Endodermal cell (in vitro differentiated cells): ENCODE measurements around the gene PTK7. TPM values are rescaled to one million over a fixed set of nuclear protein-coding genes. Genes with fewer than 3 reads are reported as not detected.

Experiments
- DNase-seq: peaks from one replicate; pipeline ENCODE4 v3.0.0-alpha.2; 2017
- H3K27ac ChIP-seq: 2 replicates; pipeline ENCODE4 v1.5.1; 2013; ENCODE audit warnings: mild to moderate bottlenecking, low read depth, low read length, moderate library complexity
- H3K27me3 ChIP-seq: 2 replicates; pipeline ENCODE4 v1.6.1; 2013; ENCODE audit warnings: mild to moderate bottlenecking, low read length, moderate library complexity; ENCODE audit not compliant: insufficient read depth, control insufficient read depth, poor library complexity, severe bottlenecking
- H3K36me3 ChIP-seq: 2 replicates; pipeline ENCODE4 v1.7.0; 2013; ENCODE audit warnings: mild to moderate bottlenecking, low read length, moderate library complexity; ENCODE audit not compliant: control insufficient read depth, insufficient read depth
- H3K4me1 ChIP-seq: one replicate; pipeline ENCODE4 v1.7.0; 2013; ENCODE audit warnings: low read length; ENCODE audit not compliant: control insufficient read depth, insufficient read depth
- H3K4me3 ChIP-seq: 2 replicates; pipeline ENCODE4 v1.5.1; 2013; ENCODE audit warnings: mild to moderate bottlenecking, low read length, moderate library complexity
- H3K9ac ChIP-seq: 2 replicates; pipeline ENCODE4 v1.6.1; 2013; ENCODE audit warnings: mild to moderate bottlenecking, low read length, moderate library complexity; ENCODE audit not compliant: poor library complexity, severe bottlenecking; ENCODE audit errors: extremely low read depth
- H3K9me3 ChIP-seq: 2 replicates; pipeline ENCODE4 v1.6.1; 2013; ENCODE audit warnings: mild to moderate bottlenecking, low read length, moderate library complexity; ENCODE audit not compliant: control insufficient read depth
- H3K27ac Mint-ChIP-seq: 2 replicates; pipeline ENCODE4 v1.8.0; 2020; ENCODE audit warnings: mixed read lengths
- H3K27me3 Mint-ChIP-seq: 2 replicates; pipeline ENCODE4 v1.8.0; 2021; ENCODE audit warnings: mild to moderate bottlenecking, mixed read lengths; ENCODE audit not compliant: insufficient read depth
- H3K36me3 Mint-ChIP-seq: 2 replicates; pipeline ENCODE4 v1.8.0; 2020; ENCODE audit warnings: low read depth, mixed read lengths
- H3K4me1 Mint-ChIP-seq: 2 replicates; pipeline ENCODE4 v1.8.0; 2020; ENCODE audit warnings: mixed read lengths
- H3K4me3 Mint-ChIP-seq: 2 replicates; pipeline ENCODE4 v1.8.0; 2020; ENCODE audit warnings: mild to moderate bottlenecking, moderate library complexity, mixed read lengths
- H3K9me3 Mint-ChIP-seq: 2 replicates; pipeline ENCODE4 v1.8.0; 2020; ENCODE audit warnings: mild to moderate bottlenecking, mixed read lengths
- CTCF ChIP-seq: fragments of 200-600 bp; sonication (generic); conservative IDR thresholded peaks from 2 replicates; pipeline ENCODE4 v1.5.0; 2021; ENCODE audit warnings: antibody characterized with exemption, mild to moderate bottlenecking
- WGBS, 2 experiments: methylation state at CpG; one replicate each; pipeline versions ENCODE4 v1.1.5 to v1.1.7; 2013; ENCODE audit warnings: missing lambda C conversion rate in 2 of 2, mixed read lengths in 1 of 2; ENCODE audit not compliant: insufficient coverage in 1 of 2, insufficient read length in 1 of 2; 5-methylcytosine and 5-hydroxymethylcytosine counted together
- total RNA-seq, 2 donors: library from RNA; stranded (reverse); fragmentation: NEBNext Ultra II Directional in 1 of 2; extraction: Animal tissue kit (Norgen Biotek cat#: 25700) in 1 of 2; gene quantifications; 2 replicates in 1 of 2; 3 replicates in 1 of 2; pipeline ENCODE4 v1.2.1, GENCODE V29; 2021

PTK7 gene
- total RNA-seq, 2 donors from 2014 or later, result 167 to 183 TPM

- WGBS, 2 experiments, result 19 to 21% methylated on average over 20 to 25 of the region's 25 CpGs
- TF ChIP-seq CTCF, result peak; percentile 99
- H3K9ac ChIP-seq, result no peak overlapping the region
Measured at GRCh38 chr6:43143235-43144128, 67.4 kb downstream of the PTK7 start.

GRCh38 chr6:43144879-43145278 lies 68.8 kb downstream of the PTK7 start:
- Mint-ChIP-seq H3K27me3 (no peaks in the 10 kb centered on the region), H3K36me3 (peaks cover 33% of the 10 kb centered on the region), H3K4me1 (peaks cover 6% of the 10 kb centered on the region), H3K27ac (no peak overlapping the region), H3K9me3 (no peaks in the 10 kb centered on the region), H3K4me3 (no peak overlapping the region)
- no peak for DNase-seq
- Histone ChIP-seq H3K27me3 (no peaks in the 10 kb centered on the region), H3K9me3 (no peaks in the 10 kb centered on the region), H3K36me3 (peaks cover 58% of the 10 kb centered on the region), H3K27ac (no peak overlapping the region), H3K4me3 (no peak overlapping the region), H3K9ac (no peak overlapping the region), H3K4me1 (no peaks in the 10 kb centered on the region)
- TF ChIP-seq CTCF, result no peak
- 87 to 96% methylated on average over 4 to 6 of the region's 6 CpGs for WGBS, 2 experiments

More at GRCh38 chr6:43143235-43144128, 67.4 kb downstream of the PTK7 start:
- Mint-ChIP-seq H3K4me3 (no peak overlapping the region), H3K4me1 (peaks cover 6% of the 10 kb centered on the region), H3K36me3 (peaks cover 38% of the 10 kb centered on the region), H3K9me3 (no peaks in the 10 kb centered on the region), H3K27me3 (no peaks in the 10 kb centered on the region), H3K27ac (peak overlapping the region; percentile 88)
- Histone ChIP-seq H3K9me3 (no peaks in the 10 kb centered on the region), H3K27ac (peak overlapping the region; percentile 34), H3K36me3 (peaks cover 66% of the 10 kb centered on the region), H3K4me1 (no peaks in the 10 kb centered on the region), H3K4me3 (no peak overlapping the region), H3K27me3 (no peaks in the 10 kb centered on the region)
- DNase-seq, result peak; percentile 98

- Histone ChIP-seq H3K4me3 (no peak overlapping the region), H3K9ac (no peak overlapping the region), H3K4me1 (no peaks in the 10 kb centered on the region), H3K27me3 (no peaks in the 10 kb centered on the region), H3K9me3 (no peaks in the 10 kb centered on the region), H3K27ac (no peak overlapping the region), H3K36me3 (peaks cover 59% of the 10 kb centered on the region)
- 90 to 100% methylated on average over 1 to 3 of the region's 3 CpGs for WGBS, 2 experiments
- H3K4me1 Mint-ChIP-seq, result peaks cover 6% of the 10 kb centered on the region
- TF ChIP-seq CTCF, result no peak
- H3K27ac Mint-ChIP-seq, result no peak overlapping the region
- H3K4me3 Mint-ChIP-seq, result no peak overlapping the region
- H3K36me3 Mint-ChIP-seq, result peaks cover 40% of the 10 kb centered on the region
- no peaks in the 10 kb centered on the region for H3K9me3 Mint-ChIP-seq
- no peaks in the 10 kb centered on the region for H3K27me3 Mint-ChIP-seq
- DNase-seq, result no peak
Measured at GRCh38 chr6:43146261-43146660, 70.1 kb downstream of the PTK7 start.
